COLO668 (cell line): ENCODE data around the gene NEAT1.
A peak's percentile ranks its signal among the peaks of the same experiment; 100 is the strongest.

Experiments used
- DNase-seq: peaks from one replicate; lab custom pipeline; 2025; ENCODE audit not compliant: unreplicated experiment; lab: John Stamatoyannopoulos, UW

The NEAT1 gene

DNA sequence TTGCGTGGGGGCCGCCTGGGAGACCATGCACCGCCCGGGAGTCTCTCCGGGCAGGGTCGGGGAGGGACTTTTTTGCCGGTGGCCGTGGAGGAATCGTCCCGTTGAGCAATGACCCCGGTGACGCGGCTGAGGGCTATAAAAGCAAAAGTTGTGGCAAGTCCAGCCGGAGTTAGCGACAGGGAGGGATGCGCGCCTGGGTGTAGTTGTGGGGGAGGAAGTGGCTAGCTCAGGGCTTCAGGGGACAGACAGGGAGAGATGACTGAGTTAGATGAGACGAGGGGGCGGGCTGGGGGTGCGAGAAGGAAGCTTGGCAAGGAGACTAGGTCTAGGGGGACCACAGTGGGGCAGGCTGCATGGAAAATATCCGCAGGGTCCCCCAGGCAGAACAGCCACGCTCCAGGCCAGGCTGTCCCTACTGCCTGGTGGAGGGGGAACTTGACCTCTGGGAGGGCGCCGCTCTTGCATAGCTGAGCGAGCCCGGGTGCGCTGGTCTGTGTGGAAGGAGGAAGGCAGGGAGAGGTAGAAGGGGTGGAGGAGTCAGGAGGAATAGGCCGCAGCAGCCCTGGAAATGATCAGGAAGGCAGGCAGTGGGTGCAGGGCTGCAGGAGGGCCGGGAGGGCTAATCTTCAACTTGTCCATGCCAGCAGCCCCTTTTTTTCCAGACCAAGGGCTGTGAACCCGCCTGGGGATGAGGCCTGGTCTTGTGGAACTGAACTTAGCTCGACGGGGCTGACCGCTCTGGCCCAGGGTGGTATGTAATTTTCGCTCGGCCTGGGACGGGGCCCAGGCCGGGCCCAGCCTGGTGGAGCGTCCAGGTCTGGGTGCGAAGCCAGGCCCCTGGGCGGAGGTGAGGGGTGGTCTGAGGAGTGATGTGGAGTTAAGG is at the start of gene NEAT1:
TSS of gene NEAT1 (plus strand) at position 166 of the 883 bp plus-strand sequence.
- DNase-seq, result peak; percentile 92

DNA sequence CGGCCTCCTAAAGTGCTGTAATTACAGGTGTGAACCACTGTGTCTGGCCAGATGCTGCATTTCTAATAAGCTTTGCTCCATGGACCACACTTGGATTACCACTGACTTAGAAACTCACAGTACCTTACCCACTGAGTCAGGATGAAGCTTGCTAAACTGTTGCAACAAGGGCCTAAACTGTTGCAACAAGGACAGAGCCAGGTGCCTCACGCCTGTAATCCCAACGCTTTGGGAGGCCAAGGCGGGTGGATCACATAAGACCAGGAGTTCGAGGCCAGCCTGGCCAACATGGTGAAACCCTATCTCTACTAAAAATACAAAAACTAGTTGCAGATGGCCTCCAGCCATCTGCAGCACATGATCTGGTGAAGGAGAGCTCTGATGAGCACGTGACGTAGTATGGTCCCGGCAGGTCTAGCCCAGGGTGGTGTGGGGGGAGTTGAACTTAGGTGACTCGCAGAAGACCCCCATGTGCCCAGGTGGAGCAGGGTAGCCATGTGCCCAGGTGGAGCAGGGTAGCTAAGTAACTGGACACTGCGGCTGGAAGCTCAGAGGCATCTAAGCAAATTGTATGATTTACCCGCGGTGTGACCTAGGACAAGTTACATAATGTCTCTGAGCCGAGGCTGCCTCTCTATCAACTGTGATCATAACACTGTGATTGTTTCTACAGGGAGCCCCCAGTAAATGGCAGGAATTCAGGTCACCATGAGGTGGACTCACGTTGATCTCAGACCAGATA is 48.6 kb upstream of the NEAT1 start:
- no peak for DNase-seq

DNA sequence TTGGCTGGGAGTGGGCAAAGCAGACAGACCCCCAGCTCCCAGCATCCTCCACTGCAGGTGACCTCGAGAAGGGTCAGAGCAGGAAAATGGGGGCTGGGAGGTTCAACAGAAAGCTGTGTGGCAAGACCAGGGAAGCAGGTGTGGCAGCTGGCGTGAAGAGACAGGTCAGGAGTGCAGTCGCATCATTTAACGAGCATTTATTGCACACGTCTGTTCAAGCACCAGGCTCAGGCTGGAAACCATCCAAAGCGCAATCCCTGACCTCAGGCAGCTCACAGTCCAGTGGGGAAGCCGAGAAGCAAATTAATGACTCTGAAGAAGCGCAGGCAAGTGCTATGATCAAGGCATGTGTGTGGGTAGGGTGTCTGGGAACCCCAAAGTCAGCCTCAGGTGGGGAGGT is 47.6 kb upstream of the NEAT1 start:
- DNase-seq, result peak; percentile 11

DNA sequence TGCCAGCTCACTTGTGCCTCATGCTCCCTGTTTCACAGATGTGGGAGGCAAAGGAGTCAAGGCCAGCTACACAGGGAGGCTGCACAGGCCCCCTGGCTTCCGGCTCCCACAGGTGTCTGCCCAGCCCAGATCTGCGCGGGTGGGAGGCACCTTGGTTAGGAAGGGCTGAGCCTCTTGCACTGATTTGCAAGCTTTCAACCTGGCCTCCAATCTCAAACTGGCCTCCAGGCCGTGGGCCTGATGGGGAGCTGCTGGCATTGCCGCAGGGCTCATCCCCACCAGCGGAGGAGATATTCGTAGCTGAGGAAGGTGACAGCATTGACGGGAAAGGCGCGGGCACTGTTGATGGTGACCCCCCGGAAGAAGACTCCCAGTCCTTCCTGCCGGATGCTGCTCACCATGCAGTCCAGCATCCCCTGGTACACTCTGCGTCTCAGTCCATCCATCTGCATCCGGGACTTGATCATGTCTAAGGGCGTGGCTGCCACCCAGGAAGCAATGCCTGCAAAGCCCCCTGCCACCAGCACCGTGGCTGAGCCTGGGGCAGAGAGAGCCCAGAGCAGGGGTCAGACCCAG is 46.4 kb upstream of the NEAT1 start:
- DNase-seq, result no peak

- DNase-seq, result no peak
Observed at GRCh38 chr11:65377036-65377435, 45.6 kb upstream of the NEAT1 start.

DNA sequence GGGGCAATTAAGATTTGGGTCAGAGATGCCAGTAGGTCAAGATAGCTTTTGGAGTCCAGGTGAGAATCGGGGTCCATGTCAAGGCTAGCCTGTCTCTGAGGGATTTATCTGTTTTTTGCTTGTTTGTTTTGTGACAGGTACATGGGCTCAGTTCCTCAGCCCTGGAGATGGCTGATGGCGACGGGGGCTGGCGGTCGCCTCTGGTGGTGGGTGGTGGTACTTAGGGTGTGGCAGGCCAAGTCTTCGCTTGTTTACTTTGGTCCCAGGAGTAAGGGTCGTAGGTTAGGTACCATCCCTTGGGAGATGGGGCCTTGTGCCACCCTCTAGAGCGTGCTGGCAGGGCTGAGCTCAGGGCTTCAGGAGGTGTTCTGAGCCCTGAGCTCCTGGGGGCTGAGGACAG is 44.8 kb upstream of the NEAT1 start:
- no peak for DNase-seq

DNA sequence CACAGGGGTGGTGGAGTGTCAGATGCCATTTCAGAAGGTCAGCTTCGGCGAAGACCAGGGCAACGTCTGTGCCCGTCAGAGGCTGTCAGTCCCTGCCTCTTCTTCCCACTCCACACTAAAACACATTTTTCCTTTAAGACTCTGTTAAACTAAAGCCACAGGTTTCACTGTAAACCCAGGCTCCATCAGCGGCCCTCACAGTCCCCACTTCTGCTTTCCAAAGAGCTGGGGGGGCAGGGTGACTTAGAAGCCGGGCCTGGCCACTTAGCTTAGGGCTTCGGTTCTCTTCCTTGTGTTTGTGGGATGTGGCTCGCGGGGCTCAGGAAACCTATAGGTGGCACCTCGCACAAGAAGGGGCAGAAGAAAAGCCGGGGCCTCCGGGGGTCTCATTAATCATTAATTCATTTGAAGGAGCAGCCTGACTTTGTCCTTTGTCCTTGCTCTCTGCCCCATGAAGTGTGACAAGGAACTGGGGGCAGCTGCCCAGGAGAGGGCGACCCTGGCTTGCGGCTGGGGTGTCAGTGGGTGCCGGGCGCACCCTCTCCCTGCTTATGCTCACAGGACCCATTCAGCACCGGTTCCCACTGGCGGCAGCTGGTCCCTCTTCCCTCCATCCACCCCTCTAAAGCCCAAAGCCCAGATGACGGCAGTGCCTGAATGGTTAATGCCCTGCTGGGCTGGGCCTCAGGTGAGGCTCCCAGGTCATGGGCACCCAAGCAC is 44.2 kb upstream of the NEAT1 start:
- DNase-seq, result peak; percentile 36

GRCh38 chr11:65378928-65379638 is 43.5 kb upstream of the NEAT1 start:
- no peak for DNase-seq

DNA sequence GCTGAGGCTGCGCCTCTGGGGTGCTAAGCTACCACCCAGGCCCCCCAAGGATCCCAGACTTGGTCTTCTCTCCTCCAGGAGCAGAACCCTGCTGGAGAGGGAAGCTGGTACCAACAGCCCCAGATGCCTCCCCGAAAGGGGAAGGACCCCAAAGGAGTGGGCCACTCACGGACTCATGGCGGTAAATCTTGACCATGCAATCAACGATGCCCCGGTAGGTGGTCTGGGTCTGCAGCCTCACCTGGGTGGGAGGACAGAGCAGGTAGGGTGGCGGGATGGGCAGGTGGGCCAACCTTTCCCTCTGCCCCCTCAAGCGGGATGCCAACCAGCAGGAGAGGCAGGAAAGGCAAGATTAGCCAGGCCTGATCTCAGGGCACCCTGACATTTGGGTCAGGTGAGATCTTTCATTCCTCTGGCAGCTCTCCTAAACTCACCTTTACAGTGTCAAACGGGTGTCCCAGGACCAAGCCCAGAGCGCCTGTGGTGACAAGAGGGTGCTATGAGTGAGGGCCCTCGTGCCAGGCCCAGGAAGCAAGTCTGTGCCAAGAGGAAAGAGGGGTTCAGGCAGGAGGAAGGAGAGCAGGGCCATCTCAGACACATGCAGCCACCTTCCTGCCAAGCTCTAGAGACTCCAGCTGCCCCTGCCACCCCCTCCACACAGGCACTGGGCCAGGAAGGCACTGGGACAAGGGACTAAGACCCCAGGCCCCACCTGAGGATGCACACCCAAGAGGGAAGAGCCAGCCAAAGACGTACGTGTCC is 42.7 kb upstream of the NEAT1 start:
- no peak for DNase-seq

GRCh38 chr11:65380460-65381119 is 42.0 kb upstream of the NEAT1 start:
- DNase-seq, result peak; percentile 59

DNA sequence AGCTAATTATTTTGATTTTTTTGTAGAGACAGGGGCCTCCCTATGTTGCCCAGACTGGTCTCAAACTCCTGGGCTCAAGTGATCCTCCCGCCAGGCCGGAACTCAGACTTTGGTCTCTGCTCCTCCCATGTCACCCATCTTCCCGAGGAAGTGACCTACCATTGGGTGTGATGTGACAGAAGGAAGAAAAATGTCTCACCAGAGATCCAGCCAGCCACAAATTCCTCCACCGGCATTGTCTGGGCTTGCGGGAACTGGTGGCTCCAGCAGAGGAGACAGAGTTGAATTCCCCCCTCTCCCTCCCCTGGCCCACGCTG is 40.9 kb upstream of the NEAT1 start:
- no peak for DNase-seq

- peak; percentile 95 for DNase-seq
Observed at GRCh38 chr11:65382033-65382803, 40.4 kb upstream of the NEAT1 start, which contains the start of gene SLC25A45. TSS of gene SLC25A45 (minus strand) at chr11:65382646. CDS start at chr11:65381951, 695 bp downstream.

GRCh38 chr11:65382804-65383368 is 39.7 kb upstream of the NEAT1 start:
- peak; percentile 92 for DNase-seq

- no peak for DNase-seq
Observed at GRCh38 chr11:65383778-65384177, 38.8 kb upstream of the NEAT1 start.

GRCh38 chr11:65384301-65384889 is 38.2 kb upstream of the NEAT1 start:
- no peak for DNase-seq

GRCh38 chr11:65386307-65387140 is 36.1 kb upstream of the NEAT1 start, which contains the start of gene FRMD8:
TSS of gene FRMD8 (plus strand) at chr11:65386637. CDS start at chr11:65387037, 400 bp downstream.
- peak; percentile 94 for DNase-seq

DNA sequence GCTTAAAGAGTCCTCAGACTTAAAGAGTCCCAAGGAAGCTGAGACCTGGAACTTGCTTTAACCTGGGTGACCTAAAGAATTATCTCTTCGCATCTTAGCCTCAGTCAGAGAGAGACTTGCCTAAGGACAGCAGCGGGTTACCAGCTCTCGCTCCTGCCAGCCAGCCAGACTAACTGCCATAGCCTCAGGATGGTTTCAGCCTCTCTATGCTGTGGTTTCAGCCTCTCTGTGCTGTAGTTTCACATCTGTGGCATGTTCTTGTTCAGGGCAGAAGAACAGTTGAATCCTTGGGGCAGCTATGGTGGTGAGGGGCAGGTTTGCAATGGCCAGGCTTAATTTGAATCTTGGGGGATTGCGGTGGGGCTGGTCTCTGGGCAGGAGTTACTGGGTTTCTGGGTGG is 33.9 kb upstream of the NEAT1 start:
- no peak for DNase-seq
